ENCODE results near the gene CDX2.

CDX2 gene

DNA sequence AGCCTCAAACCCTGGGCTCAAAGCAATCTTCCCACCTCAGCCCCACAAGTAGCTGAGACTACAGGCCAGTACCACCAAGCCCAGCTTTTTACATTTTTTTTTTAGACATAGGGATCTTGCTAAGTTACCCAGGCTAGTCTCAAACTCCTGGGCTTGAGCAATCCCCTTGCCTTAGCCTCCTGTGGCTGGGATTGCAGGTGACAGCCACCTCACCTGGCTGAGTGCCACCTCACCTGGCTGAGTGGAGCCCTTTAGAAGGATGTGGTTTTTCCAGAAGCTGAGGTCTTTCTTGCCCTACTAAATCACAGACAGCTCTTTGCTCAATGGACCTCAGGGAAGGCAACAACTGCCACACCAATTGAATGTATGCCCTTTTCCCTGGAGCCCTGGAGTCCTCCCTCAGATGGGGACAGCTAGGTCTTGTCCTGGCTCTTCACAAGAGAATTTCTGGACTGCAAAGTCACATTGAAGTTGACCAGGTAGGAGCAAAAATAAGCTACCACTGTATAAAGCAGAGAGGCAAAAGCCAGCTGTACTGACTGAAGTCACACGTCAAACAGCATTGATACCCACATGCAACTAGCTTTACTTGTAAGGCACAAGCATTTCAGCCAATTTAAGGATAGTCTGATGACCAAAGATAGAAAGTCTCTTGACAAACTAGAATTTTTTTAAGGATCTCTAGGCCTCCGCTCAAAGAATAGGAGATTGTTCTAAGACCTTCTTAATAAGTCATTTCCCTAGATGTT, 35.4 kb downstream of the CDX2 start:
- H3K27me3 ChIP-seq (ENCODE audit: control insufficient read depth in 2 of 2, insufficient read depth in 2 of 2, low read length in 2 of 2) = peaks cover 15 to 21% of the 10 kb centered on the region in 2 donors

DNA sequence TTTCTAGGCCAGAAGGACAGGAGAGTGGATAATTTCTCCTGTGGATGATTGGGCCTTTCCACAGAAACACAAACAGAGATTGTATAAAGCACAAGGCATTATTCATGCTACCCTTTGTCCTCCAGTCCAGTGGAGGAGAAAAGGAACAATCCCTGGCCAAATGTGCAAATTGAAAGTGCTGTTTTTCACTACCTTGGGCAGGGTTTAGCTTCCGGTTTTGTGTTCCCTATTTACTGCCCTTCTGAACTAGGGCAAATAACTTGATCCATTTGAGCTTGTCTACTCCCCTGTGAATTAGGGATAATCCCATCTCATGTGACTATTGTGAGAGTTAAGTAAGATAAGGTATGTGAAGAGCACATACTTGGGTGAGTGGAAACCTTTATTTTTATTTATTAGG, 36.0 kb downstream of the CDX2 start:
- Histone ChIP-seq H3K4me1 (ENCODE audit: control insufficient read depth in 2 of 2, insufficient read depth in 2 of 2, low read length in 2 of 2) (no peaks in the 10 kb centered on the region), H3K27me3 (ENCODE audit: control insufficient read depth in 2 of 2, insufficient read depth in 2 of 2, low read length in 2 of 2) (peaks cover 21 to 26% of the 10 kb centered on the region in 2 donors), H3K9me3 (ENCODE audit: control insufficient read depth in 2 of 2, low read length in 2 of 2) (no peaks in the 10 kb centered on the region), H3K36me3 (ENCODE audit: control insufficient read depth in 2 of 2, insufficient read depth in 2 of 2, low read length in 2 of 2) (no peaks in the 10 kb centered on the region), H3K9ac (ENCODE audit: low read depth in 1 of 2, low read length in 2 of 2) (no peak overlapping the region), H3K4me3 (ENCODE audit: low read length in 2 of 2) (no peak overlapping the region), H3K27ac (ENCODE audit: low read depth in 2 of 2, low read length in 2 of 2) (no peak overlapping the region)

More for the DNA sequence above, 35.4 kb downstream of the CDX2 start:
- H3K36me3 ChIP-seq (ENCODE audit: control insufficient read depth in 2 of 2, insufficient read depth in 2 of 2, low read length in 2 of 2) = no peaks in the 10 kb centered on the region
- H3K27ac ChIP-seq (ENCODE audit: low read depth in 2 of 2, low read length in 2 of 2) = no peak overlapping the region
- no peaks in the 10 kb centered on the region for H3K4me1 ChIP-seq (ENCODE audit: control insufficient read depth in 2 of 2, insufficient read depth in 2 of 2, low read length in 2 of 2)
- H3K9ac ChIP-seq (ENCODE audit: low read depth in 1 of 2, low read length in 2 of 2) = no peak overlapping the region
- no peak overlapping the region for H3K4me3 ChIP-seq (ENCODE audit: low read length in 2 of 2)
- H3K9me3 ChIP-seq (ENCODE audit: control insufficient read depth in 2 of 2, low read length in 2 of 2) = no peaks in the 10 kb centered on the region

DNA sequence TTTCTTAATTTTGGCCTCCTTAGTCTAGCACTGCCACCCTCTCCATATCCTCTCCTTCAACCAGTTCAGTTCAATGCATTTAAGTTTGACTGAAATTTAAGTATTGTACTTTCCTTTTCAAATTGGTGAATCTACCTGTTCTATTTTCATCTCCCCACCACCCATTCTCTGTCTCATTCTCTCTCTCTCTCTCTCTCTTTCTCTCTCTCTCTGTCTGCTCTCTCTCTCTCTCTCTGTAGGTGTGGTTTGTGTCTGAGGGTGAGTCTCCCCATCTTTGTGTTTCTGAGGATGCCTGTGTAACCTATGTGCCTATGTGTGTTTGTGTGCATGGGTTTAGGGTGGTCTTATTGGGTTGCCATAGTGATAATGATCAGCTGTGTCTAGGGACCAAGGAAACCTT, 39.2 kb downstream of the CDX2 start:
- Histone ChIP-seq H3K27ac (ENCODE audit: low read depth in 2 of 2, low read length in 2 of 2) (no peak overlapping the region), H3K9me3 (ENCODE audit: control insufficient read depth in 2 of 2, low read length in 2 of 2) (no peaks in the 10 kb centered on the region), H3K9ac (ENCODE audit: low read depth in 1 of 2, low read length in 2 of 2) (no peak overlapping the region), H3K27me3 (ENCODE audit: control insufficient read depth in 2 of 2, insufficient read depth in 2 of 2, low read length in 2 of 2) (peaks cover 50 to 54% of the 10 kb centered on the region in 2 donors), H3K36me3 (ENCODE audit: control insufficient read depth in 2 of 2, insufficient read depth in 2 of 2, low read length in 2 of 2) (no peaks in the 10 kb centered on the region), H3K4me1 (ENCODE audit: control insufficient read depth in 2 of 2, insufficient read depth in 2 of 2, low read length in 2 of 2) (no peaks in the 10 kb centered on the region), H3K4me3 (ENCODE audit: low read length in 2 of 2) (no peak overlapping the region)

DNA sequence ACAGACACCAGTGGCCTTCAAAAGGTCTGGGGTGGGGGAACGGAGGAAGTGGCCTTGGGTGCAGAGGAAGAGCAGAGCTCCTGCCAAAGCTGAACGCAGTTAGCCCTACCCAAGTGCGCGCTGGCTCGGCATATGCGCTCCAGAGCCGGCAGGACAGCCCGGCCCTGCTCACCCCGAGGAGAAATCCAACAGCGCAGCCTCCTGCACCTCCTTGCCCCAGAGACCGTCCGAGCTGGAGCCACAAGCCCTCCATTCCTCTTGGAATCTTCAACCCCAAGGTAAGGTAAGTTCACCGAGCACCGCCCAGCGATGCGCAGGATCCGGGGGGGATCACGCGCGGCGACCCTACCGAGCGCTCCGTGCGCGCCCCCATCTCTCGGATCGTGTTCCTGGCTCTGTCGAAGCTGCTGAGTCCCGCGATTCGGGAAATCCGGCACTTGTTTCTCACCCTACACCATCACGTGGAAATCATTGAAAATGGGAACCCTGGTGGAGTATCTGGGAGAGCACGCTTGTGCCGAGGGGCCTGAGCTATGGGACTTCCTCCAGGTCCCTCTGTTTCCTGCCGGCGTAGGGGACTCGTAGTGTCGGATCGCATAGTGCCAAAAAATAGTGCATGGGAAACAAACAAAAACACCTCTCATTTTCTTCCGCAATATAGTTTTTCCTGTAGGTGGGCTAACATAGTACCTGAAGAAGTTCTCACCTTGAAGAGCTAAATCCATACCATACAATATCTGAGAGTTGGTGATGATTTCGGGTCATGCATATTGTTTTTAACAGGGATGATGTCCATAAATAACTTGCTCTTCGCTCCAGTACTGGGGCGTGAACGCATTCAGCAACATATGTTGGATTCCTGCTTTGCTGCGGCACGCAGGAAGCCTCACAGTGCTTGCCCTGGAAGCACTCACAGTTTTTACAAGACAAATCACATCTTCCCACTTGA, 40.0 kb downstream of the CDX2 start:
- Histone ChIP-seq H3K9ac (ENCODE audit: low read depth in 1 of 2, low read length in 2 of 2) (no peak overlapping the region), H3K36me3 (ENCODE audit: control insufficient read depth in 2 of 2, insufficient read depth in 2 of 2, low read length in 2 of 2) (no peaks in the 10 kb centered on the region), H3K4me3 (ENCODE audit: low read length in 2 of 2) (no peak overlapping the region), H3K27ac (ENCODE audit: low read depth in 2 of 2, low read length in 2 of 2) (no peak overlapping the region), H3K27me3 (ENCODE audit: control insufficient read depth in 2 of 2, insufficient read depth in 2 of 2, low read length in 2 of 2) (peaks cover 58% of the 10 kb centered on the region in 2 donors), H3K9me3 (ENCODE audit: control insufficient read depth in 2 of 2, low read length in 2 of 2) (no peaks in the 10 kb centered on the region), H3K4me1 (ENCODE audit: control insufficient read depth in 2 of 2, insufficient read depth in 2 of 2, low read length in 2 of 2) (no peaks in the 10 kb centered on the region)

DNA sequence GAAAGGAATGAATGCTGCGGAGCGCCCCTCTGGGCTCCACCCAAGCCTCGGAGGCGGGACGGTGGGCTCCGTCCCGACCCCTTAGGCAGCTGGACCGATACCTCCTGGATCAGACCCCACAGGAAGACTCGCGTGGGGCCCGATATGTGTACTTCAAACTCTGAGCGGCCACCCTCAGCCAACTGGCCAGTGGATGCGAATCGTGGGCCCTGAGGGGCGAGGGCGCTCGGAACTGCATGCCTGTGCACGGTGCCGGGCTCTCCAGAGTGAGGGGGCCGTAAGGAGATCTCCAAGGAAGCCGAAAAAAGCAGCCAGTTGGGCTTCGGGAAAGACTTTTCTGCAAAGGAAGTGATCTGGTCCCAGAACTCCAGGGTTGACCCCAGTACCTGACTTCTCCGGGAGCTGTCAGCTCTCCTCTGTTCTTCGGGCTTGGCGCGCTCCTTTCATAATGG, 40.7 kb downstream of the CDX2 start:
- H3K9me3 ChIP-seq (ENCODE audit: control insufficient read depth in 2 of 2, low read length in 2 of 2) = no peaks in the 10 kb centered on the region
- peaks cover 61 to 64% of the 10 kb centered on the region in 2 donors for H3K27me3 ChIP-seq (ENCODE audit: control insufficient read depth in 2 of 2, insufficient read depth in 2 of 2, low read length in 2 of 2)
- no peak overlapping the region for H3K4me3 ChIP-seq (ENCODE audit: low read length in 2 of 2)
- no peak overlapping the region for H3K27ac ChIP-seq (ENCODE audit: low read depth in 2 of 2, low read length in 2 of 2)
- no peak overlapping the region for H3K9ac ChIP-seq (ENCODE audit: low read depth in 1 of 2, low read length in 2 of 2)
- no peaks in the 10 kb centered on the region for H3K4me1 ChIP-seq (ENCODE audit: control insufficient read depth in 2 of 2, insufficient read depth in 2 of 2, low read length in 2 of 2)
- no peaks in the 10 kb centered on the region for H3K36me3 ChIP-seq (ENCODE audit: control insufficient read depth in 2 of 2, insufficient read depth in 2 of 2, low read length in 2 of 2)

DNA sequence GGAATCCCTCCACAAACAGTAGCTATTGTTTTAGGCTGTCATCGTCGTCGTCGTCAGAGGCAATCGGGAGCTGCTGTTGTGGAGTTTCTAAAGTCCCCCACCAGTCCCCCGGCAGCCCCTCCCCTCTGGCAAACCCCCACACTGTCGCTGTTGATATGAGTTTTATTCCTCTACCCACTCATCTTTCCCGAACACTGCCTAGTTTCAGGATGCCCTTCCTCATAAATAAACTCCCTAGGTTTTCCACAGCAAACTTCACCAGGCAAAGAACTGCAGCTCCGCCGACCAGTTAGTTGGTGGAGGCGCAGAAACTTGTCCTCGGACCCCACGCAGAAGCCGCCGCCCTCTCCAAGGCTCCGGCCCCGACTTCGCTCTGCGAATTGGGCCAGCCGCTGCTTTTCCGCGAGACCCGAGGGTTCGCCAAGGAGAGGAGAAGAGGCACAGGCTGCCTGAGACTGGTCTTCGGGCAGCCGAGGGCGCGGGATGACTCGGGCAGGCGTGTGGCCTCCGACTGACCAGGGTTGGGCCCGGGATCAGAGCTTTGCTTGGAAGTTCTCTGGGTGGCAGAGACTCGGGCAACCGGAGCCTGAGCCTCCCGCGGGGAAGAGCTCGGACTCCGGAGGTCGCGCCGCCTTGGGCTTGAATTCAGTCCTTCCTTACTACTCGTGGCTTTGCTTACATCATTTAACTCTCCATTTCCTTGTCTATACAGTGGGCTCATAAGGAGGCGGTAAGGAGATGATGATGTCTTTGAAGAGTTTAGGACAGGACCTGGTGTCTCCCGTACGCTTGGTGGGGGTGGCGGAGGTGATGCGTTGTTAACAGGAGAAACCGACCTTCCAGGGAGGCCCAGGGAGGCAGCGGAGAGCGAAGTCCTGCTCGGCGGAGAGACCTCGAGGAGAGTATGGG, 41.4 kb downstream of the CDX2 start:
- H3K36me3 ChIP-seq (ENCODE audit: control insufficient read depth in 2 of 2, insufficient read depth in 2 of 2, low read length in 2 of 2) = no peaks in the 10 kb centered on the region
- H3K4me1 ChIP-seq (ENCODE audit: control insufficient read depth in 2 of 2, insufficient read depth in 2 of 2, low read length in 2 of 2) = no peaks in the 10 kb centered on the region
- peaks cover 68 to 70% of the 10 kb centered on the region in 2 donors for H3K27me3 ChIP-seq (ENCODE audit: control insufficient read depth in 2 of 2, insufficient read depth in 2 of 2, low read length in 2 of 2)
- H3K9ac ChIP-seq (ENCODE audit: low read depth in 1 of 2, low read length in 2 of 2) = no peak overlapping the region
- H3K27ac ChIP-seq (ENCODE audit: low read depth in 2 of 2, low read length in 2 of 2) = no peak overlapping the region
- no peak overlapping the region for H3K4me3 ChIP-seq (ENCODE audit: low read length in 2 of 2)
- no peaks in the 10 kb centered on the region for H3K9me3 ChIP-seq (ENCODE audit: control insufficient read depth in 2 of 2, low read length in 2 of 2)

DNA sequence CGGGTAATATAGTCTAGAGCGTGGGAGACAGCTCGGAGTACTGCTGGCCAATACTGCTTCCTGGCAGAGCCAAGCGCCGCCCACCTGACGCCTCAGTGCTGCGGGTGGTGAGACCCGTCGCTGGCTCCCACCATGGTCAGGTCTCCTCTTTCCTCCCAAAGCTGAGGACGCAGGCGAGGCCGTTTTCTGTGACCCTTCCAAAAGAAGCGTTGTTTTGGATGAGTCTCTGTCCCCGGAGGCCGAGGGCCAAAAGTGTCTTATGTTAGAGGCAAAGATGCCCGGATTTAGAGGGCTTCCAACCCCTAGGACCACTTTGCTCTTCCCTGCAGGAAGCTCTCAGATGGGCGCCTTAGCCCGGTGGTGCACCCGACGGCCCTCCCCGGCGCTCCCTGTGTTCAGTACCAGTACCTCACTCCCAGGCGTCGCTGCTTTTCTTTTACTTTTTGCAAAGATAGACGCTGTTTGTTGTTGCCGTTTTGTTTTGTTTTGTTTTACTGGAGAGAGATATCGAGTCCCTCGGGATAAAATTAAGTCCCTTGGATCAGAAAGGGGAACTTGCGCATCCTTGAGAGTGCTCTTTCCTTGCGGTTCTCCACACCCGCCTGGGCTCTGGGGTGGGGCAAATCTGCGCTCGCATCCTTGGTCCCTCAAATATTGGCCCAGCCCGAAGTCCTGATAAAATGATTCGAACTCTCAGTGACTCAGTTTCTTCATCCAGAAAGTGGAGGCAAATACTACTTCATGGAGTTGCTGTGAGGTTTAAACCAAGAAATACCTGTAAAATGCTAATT, 42.3 kb downstream of the CDX2 start:
- H3K36me3 ChIP-seq (ENCODE audit: control insufficient read depth in 2 of 2, insufficient read depth in 2 of 2, low read length in 2 of 2) = no peaks in the 10 kb centered on the region
- peaks cover 0 to 2% of the 10 kb centered on the region in 2 donors for H3K4me1 ChIP-seq (ENCODE audit: control insufficient read depth in 2 of 2, insufficient read depth in 2 of 2, low read length in 2 of 2)
- no peak overlapping the region for H3K4me3 ChIP-seq (ENCODE audit: low read length in 2 of 2)
- no peak overlapping the region for H3K27ac ChIP-seq (ENCODE audit: low read depth in 2 of 2, low read length in 2 of 2)
- no peak overlapping the region for H3K9ac ChIP-seq (ENCODE audit: low read depth in 1 of 2, low read length in 2 of 2)
- peaks cover 76 to 79% of the 10 kb centered on the region in 2 donors for H3K27me3 ChIP-seq (ENCODE audit: control insufficient read depth in 2 of 2, insufficient read depth in 2 of 2, low read length in 2 of 2)
- no peaks in the 10 kb centered on the region for H3K9me3 ChIP-seq (ENCODE audit: control insufficient read depth in 2 of 2, low read length in 2 of 2)

DNA sequence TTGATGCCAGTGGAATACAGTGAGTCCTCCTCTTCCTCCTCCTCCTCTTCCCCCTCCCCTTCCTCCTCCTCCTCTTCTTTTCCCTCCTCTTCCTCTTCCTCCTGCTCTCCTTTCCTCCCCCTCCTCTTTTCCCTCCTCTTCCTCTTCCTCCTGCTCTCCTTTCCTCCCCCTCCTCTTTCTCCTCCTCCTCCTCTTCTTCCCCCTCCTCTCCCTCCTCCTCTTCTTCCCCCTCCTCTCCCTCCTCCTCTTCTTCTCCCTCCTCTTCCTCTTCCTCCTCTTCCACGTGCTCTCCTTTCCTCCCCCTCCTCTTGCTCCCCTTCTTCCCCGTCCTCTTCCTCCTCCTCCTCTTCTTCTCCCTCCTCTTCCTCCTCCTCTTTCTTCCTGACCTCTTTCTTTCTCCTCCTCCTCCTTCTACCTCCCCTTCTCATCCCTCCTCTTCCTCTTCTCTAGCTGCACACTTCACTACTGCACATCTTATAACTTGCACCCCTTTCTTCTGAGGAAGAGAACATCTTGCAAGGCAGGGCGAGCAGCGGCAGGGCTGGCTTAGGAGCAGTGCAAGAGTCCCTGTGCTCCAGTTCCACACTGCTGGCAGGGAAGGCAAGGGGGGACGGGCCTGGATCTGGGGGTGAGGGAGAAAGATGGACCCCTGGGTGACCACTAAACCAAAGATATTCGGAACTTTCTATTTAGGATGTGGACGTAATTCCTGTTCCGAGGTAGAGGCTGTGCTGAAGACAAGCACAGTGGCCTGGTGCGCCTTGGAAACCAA, 43.7 kb downstream of the CDX2 start:
- H3K27me3 ChIP-seq (ENCODE audit: control insufficient read depth in 2 of 2, insufficient read depth in 2 of 2, low read length in 2 of 2) = peaks cover 87 to 90% of the 10 kb centered on the region in 2 donors
- peaks cover 11 to 15% of the 10 kb centered on the region in 2 donors for H3K4me1 ChIP-seq (ENCODE audit: control insufficient read depth in 2 of 2, insufficient read depth in 2 of 2, low read length in 2 of 2)
- H3K4me3 ChIP-seq (ENCODE audit: low read length in 2 of 2) = no peak overlapping the region
- H3K27ac ChIP-seq (ENCODE audit: low read depth in 2 of 2, low read length in 2 of 2) = no peak overlapping the region
- no peaks in the 10 kb centered on the region for H3K9me3 ChIP-seq (ENCODE audit: control insufficient read depth in 2 of 2, low read length in 2 of 2)
- no peaks in the 10 kb centered on the region for H3K36me3 ChIP-seq (ENCODE audit: control insufficient read depth in 2 of 2, insufficient read depth in 2 of 2, low read length in 2 of 2)
- H3K9ac ChIP-seq (ENCODE audit: low read depth in 1 of 2, low read length in 2 of 2) = no peak overlapping the region
